HL-60 (cell line): ENCODE measurements around the gene DNAH6.

ENCODE experiments used
- DNase-seq, 2 experiments: peaks; one replicate each; pipeline ENCODE4 v3.0.0-alpha.2; 2010 to 2020; ENCODE audit warnings: low read depth in 1 of 2, low spot score in 1 of 2
- H3K27ac ChIP-seq: fragments of 250-450 bp; sonication (Bioruptor Pico); replicated peaks from 2 replicates; pipeline ENCODE4 v1.5.1; 2020; ENCODE audit warnings: mild to moderate bottlenecking, moderate library complexity
- H3K27me3 ChIP-seq: fragments of 250-450 bp; sonication (Bioruptor Pico); 2 replicates; pipeline ENCODE4 v1.5.1; 2021; ENCODE audit warnings: mild to moderate bottlenecking, moderate library complexity; ENCODE audit not compliant: insufficient read depth, poor library complexity, severe bottlenecking
- H3K4me3 ChIP-seq: replicated peaks from 2 replicates; pipeline ENCODE4 v1.5.1; 2011; ENCODE audit warnings: mild to moderate bottlenecking, control low read depth, low read length; ENCODE audit not compliant: insufficient read depth
- CTCF ChIP-seq: IDR thresholded peaks from one replicate; pipeline ENCODE4 v1.5.1; 2011; ENCODE audit warnings: low read length, control low read depth, inconsistent platforms; ENCODE audit not compliant: insufficient read depth
- GABPA ChIP-seq: IDR thresholded peaks from 2 replicates; pipeline ENCODE4 v1.6.1; 2012; ENCODE audit warnings: low read depth
- POLR2AphosphoS5 ChIP-seq: IDR thresholded peaks from 2 replicates; pipeline ENCODE4 v1.6.1; 2012; ENCODE audit warnings: low read depth
- SPI1 ChIP-seq: IDR thresholded peaks from 2 replicates; pipeline ENCODE4 v1.6.1; 2012; ENCODE audit warnings: low read depth, mild to moderate bottlenecking, borderline replicate concordance
- TF ChIP-seq, protein P1 (sequence below): IDR thresholded peaks from 2 replicates; pipeline ENCODE4 v1.6.1; 2012; ENCODE audit warnings: low read depth; ENCODE audit not compliant: insufficient replicate concordance

The DNAH6 gene

GRCh38 chr2:84705858-84706257 lies 189.6 kb downstream of the DNAH6 start:
- TF ChIP-seq, protein P1, sequence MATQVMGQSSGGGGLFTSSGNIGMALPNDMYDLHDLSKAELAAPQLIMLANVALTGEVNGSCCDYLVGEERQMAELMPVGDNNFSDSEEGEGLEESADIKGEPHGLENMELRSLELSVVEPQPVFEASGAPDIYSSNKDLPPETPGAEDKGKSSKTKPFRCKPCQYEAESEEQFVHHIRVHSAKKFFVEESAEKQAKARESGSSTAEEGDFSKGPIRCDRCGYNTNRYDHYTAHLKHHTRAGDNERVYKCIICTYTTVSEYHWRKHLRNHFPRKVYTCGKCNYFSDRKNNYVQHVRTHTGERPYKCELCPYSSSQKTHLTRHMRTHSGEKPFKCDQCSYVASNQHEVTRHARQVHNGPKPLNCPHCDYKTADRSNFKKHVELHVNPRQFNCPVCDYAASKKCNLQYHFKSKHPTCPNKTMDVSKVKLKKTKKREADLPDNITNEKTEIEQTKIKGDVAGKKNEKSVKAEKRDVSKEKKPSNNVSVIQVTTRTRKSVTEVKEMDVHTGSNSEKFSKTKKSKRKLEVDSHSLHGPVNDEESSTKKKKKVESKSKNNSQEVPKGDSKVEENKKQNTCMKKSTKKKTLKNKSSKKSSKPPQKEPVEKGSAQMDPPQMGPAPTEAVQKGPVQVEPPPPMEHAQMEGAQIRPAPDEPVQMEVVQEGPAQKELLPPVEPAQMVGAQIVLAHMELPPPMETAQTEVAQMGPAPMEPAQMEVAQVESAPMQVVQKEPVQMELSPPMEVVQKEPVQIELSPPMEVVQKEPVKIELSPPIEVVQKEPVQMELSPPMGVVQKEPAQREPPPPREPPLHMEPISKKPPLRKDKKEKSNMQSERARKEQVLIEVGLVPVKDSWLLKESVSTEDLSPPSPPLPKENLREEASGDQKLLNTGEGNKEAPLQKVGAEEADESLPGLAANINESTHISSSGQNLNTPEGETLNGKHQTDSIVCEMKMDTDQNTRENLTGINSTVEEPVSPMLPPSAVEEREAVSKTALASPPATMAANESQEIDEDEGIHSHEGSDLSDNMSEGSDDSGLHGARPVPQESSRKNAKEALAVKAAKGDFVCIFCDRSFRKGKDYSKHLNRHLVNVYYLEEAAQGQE: no peak
- TF ChIP-seq CTCF: no peak
- TF ChIP-seq POLR2AphosphoS5: no peak
- no peak for TF ChIP-seq GABPA
- TF ChIP-seq SPI1: no peak
- Histone ChIP-seq H3K4me3 (no peak overlapping the region), H3K27me3 (no peaks in the 10 kb centered on the region), H3K27ac (no peak overlapping the region)
- DNase-seq: peak in 1 of 2 experiments; percentile 36

DNA sequence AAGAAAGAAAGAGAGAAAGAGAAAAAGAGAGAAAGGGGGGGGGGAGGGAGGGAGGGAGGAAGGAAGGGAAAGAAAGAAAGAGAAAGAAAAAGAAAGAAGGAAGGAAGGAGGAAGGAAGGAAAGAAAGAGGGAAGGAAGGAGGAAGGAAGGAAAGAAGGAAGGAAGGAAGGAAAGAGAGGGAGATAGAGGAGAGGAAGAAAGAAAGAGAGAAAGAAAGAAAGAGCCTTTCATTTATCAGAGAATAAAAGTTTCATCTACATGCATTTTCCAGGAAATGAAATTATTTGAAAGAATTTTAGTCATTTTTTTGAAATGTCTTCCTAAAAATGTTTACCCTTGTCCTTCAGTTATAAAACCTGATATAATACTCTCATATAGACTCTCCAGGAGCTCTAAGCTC lies 192.1 kb downstream of the DNAH6 start:
- no peak for DNase-seq
- H3K27me3 ChIP-seq: no peaks in the 10 kb centered on the region
- no peak overlapping the region for H3K4me3 ChIP-seq
- no peak overlapping the region for H3K27ac ChIP-seq
- TF ChIP-seq GABPA (no peak), POLR2AphosphoS5 (no peak), CTCF (no peak), SPI1 (no peak)
- TF ChIP-seq, protein P1: no peak

GRCh38 chr2:84711651-84712050 lies 195.4 kb downstream of the DNAH6 start:
- DNase-seq: no peak
- no peak overlapping the region for H3K27ac ChIP-seq
- TF ChIP-seq CTCF: no peak
- TF ChIP-seq, protein P1: no peak
- TF ChIP-seq SPI1: no peak
- no peak for TF ChIP-seq GABPA
- no peak for TF ChIP-seq POLR2AphosphoS5
- H3K4me3 ChIP-seq: no peak overlapping the region
- no peaks in the 10 kb centered on the region for H3K27me3 ChIP-seq
